Skin of body (tissue), 2 donors: ENCODE measurements around the gene MDN1. TPM values are rescaled to one million over a fixed set of nuclear protein-coding genes. Genes with fewer than 3 reads are reported as not detected.
"Not testable (repeated sequence)": the region's sequence is repeated elsewhere in the genome, so short reads cannot be mapped to it uniquely, and the experiment has no call there.

ENCODE experiments used
- DNase-seq: peaks from one replicate; lab custom pipeline; 2025; lab: John Stamatoyannopoulos, UW
- total RNA-seq: library from RNA; depleted of rRNA; stranded (reverse); fragments of >200 nt; gene quantifications from one replicate; pipeline ENCODE4 v1.2.3, GENCODE V29; 2014

MDN1 gene
- total RNA-seq, 1 donor from 2014 or later = 32.3 TPM

- not testable (repeated sequence) for DNase-seq
Measured at GRCh38 chr6:89813422-89813821, 6.2 kb downstream of the MDN1 start.

- no peak for DNase-seq
Measured at GRCh38 chr6:89807581-89807980, 12.0 kb downstream of the MDN1 start.

GRCh38 chr6:89805814-89806371 lies 13.7 kb downstream of the MDN1 start:
- DNase-seq = no peak

GRCh38 chr6:89803271-89803670 lies 16.3 kb downstream of the MDN1 start:
- no peak for DNase-seq

- DNase-seq = no peak
Measured at GRCh38 chr6:89799756-89800155, 19.8 kb downstream of the MDN1 start.

GRCh38 chr6:89799096-89799495 lies 20.5 kb downstream of the MDN1 start:
- no peak for DNase-seq

GRCh38 chr6:89797317-89797716 lies 22.3 kb downstream of the MDN1 start:
- no peak for DNase-seq

GRCh38 chr6:89794324-89794723 lies 25.3 kb downstream of the MDN1 start:
- DNase-seq = no peak

GRCh38 chr6:89793586-89793985 lies 26.0 kb downstream of the MDN1 start:
- DNase-seq = no peak

GRCh38 chr6:89792881-89793280 lies 26.7 kb downstream of the MDN1 start:
- no peak for DNase-seq

GRCh38 chr6:89790403-89790802 lies 29.2 kb downstream of the MDN1 start:
- no peak for DNase-seq

- DNase-seq = no peak
Measured at GRCh38 chr6:89789980-89790379, 29.6 kb downstream of the MDN1 start.

- DNase-seq = no peak
Measured at GRCh38 chr6:89787660-89788328, 31.8 kb downstream of the MDN1 start.

GRCh38 chr6:89786970-89787369 lies 32.6 kb downstream of the MDN1 start:
- DNase-seq = no peak

GRCh38 chr6:89784838-89785237 lies 34.8 kb downstream of the MDN1 start:
- DNase-seq = no peak

GRCh38 chr6:89783293-89783692 lies 36.3 kb downstream of the MDN1 start:
- not testable (repeated sequence) for DNase-seq

- DNase-seq = no peak
Measured at GRCh38 chr6:89782222-89782621, 37.4 kb downstream of the MDN1 start.

- DNase-seq = no peak
Measured at GRCh38 chr6:89781070-89782034, 38.2 kb downstream of the MDN1 start.

- DNase-seq = no peak
Measured at GRCh38 chr6:89777455-89777854, 42.1 kb downstream of the MDN1 start.

GRCh38 chr6:89776583-89777233 lies 42.9 kb downstream of the MDN1 start:
- no peak for DNase-seq

- no peak for DNase-seq
Measured at GRCh38 chr6:89775150-89775549, 44.4 kb downstream of the MDN1 start.

GRCh38 chr6:89769572-89769971 lies 50.0 kb downstream of the MDN1 start:
- DNase-seq = no peak
